B cell (primary cell): Measurements from ENCODE around the gene GFI1B. TPM values are rescaled to one million over a fixed set of nuclear protein-coding genes. Genes with fewer than 3 reads are reported as not detected.

Experiments used
- ATAC-seq: fragments of 200-7000 bp; cut with Tn5 transposase; one replicate; pipeline ENCODE4 v1.10.0; 2021; ENCODE audit warnings: low read depth, mild to moderate bottlenecking, moderate number of reproducible peaks, moderate library complexity
- CTCF ChIA-PET: fragments of 350-600 bp; sonication (Branson Sonifier 250); formaldehyde crosslinking; loops from one replicate; lab custom pipeline; 2021; ENCODE audit warnings: antibody characterized with exemption, inconsistent platforms; lab: Charles Lee
- POLR2A ChIA-PET: fragments of 350-600 bp; sonication (Branson Sonifier 250); formaldehyde crosslinking; loops from one replicate; lab custom pipeline; 2021; ENCODE audit warnings: antibody characterized with exemption; lab: Charles Lee
- DNase-seq: peaks from one replicate; pipeline ENCODE4 v3.0.0; 2013
- H2AFZ ChIP-seq: 2 replicates; pipeline ENCODE4 v1.6.1; 2012; ENCODE audit warnings: mild to moderate bottlenecking, low read depth, low read length; ENCODE audit not compliant: insufficient read depth, poor library complexity, severe bottlenecking
- H3K27ac ChIP-seq, 2 donors: 1 replicate in 1 of 2; 2 replicates in 1 of 2; pipeline ENCODE4 v1.5.1; 2012 to 2013; ENCODE audit warnings: low read length in 2 of 2, mild to moderate bottlenecking in 2 of 2, moderate library complexity in 1 of 2
- H3K27me3 ChIP-seq, 4 experiments: fragments of 200-600 bp in 1 of 4; sonication (generic) in 1 of 4; replicated peaks in 1 of 4; 1 replicate in 2 of 4; 2 replicates in 2 of 4; pipeline versions ENCODE4 v1.6.1 to v1.7.0; 2013 to 2016; ENCODE audit warnings: low read length in 3 of 4, mild to moderate bottlenecking in 2 of 4, mixed read lengths in 1 of 4, moderate library complexity in 1 of 4; ENCODE audit not compliant: insufficient read depth in 4 of 4, control insufficient read depth in 3 of 4; ENCODE audit errors: control extremely low read depth in 1 of 4
- H3K36me3 ChIP-seq, 2 experiments: replicated peaks in 1 of 2; 1 replicate in 1 of 2; 2 replicates in 1 of 2; pipeline versions ENCODE4 v1.6.1 to v1.7.1; 2013; ENCODE audit warnings: low read length in 1 of 2; ENCODE audit not compliant: insufficient read depth in 2 of 2, control insufficient read depth in 1 of 2; ENCODE audit errors: control extremely low read depth in 1 of 2, extremely low read depth in 1 of 2
- H3K4me1 ChIP-seq, 2 donors: fragments of 200-600 bp in 1 of 2; sonication (generic) in 1 of 2; 1 replicate in 1 of 2; 2 replicates in 1 of 2; pipeline versions ENCODE4 v1.5.1 to v1.6.1; 2013 to 2017; ENCODE audit warnings: low read length in 2 of 2; ENCODE audit not compliant: control insufficient read depth in 2 of 2, insufficient read depth in 2 of 2
- H3K4me2 ChIP-seq: replicated peaks from 2 replicates; pipeline ENCODE3; 2012; ENCODE audit warnings: mild to moderate bottlenecking, low read depth, low read length; ENCODE audit not compliant: poor library complexity, severe bottlenecking
- H3K4me3 ChIP-seq, 5 experiments: fragments of 200-600 bp in 1 of 5; sonication (generic) in 1 of 5; 1 replicate in 3 of 5; 2 replicates in 2 of 5; pipeline versions ENCODE4 v1.5.1 to v1.7.0; 2011 to 2016; ENCODE audit warnings: low read length in 4 of 5, mild to moderate bottlenecking in 4 of 5, low read depth in 2 of 5, control low read depth in 1 of 5, moderate library complexity in 1 of 5; ENCODE audit not compliant: insufficient read depth in 1 of 5; ENCODE audit errors: control extremely low read depth in 1 of 5, extremely low read depth in 1 of 5
- H3K79me2 ChIP-seq: fragments of 200-600 bp; sonication (generic); one replicate; pipeline ENCODE4 v1.6.0; 2016; ENCODE audit warnings: low read length; ENCODE audit not compliant: control insufficient read depth, insufficient read depth
- H3K9ac ChIP-seq: fragments of 200-600 bp; sonication (generic); 2 replicates; pipeline ENCODE4 v1.6.1; 2017; ENCODE audit warnings: mild to moderate bottlenecking, low read length, moderate library complexity
- H3K9me3 ChIP-seq, 3 donors: one replicate each; pipeline versions ENCODE4 v1.6.1 to v1.7.1; 2013; ENCODE audit warnings: low read length in 2 of 3; ENCODE audit not compliant: control insufficient read depth in 2 of 3, insufficient read depth in 1 of 3; ENCODE audit errors: control extremely low read depth in 1 of 3
- H4K20me1 ChIP-seq: 2 replicates; pipeline ENCODE4 v1.6.0; 2012; ENCODE audit warnings: mild to moderate bottlenecking, low read length; ENCODE audit not compliant: insufficient read depth, control insufficient read depth, poor library complexity, severe bottlenecking
- H3K27ac Mint-ChIP-seq: one replicate; pipeline ENCODE4 v1.8.0; 2021; ENCODE audit warnings: mixed read lengths
- H3K27me3 Mint-ChIP-seq: one replicate; pipeline ENCODE4 v1.8.0; 2021; ENCODE audit warnings: mixed read lengths
- H3K4me1 Mint-ChIP-seq: one replicate; pipeline ENCODE4 v1.8.0; 2021; ENCODE audit warnings: mixed read lengths
- H3K4me3 Mint-ChIP-seq: one replicate; pipeline ENCODE4 v1.8.0; 2021; ENCODE audit warnings: mixed read lengths
- H3K9me3 Mint-ChIP-seq: one replicate; pipeline ENCODE4 v1.8.0; 2022; ENCODE audit warnings: mixed read lengths; ENCODE audit not compliant: insufficient read depth
- EZH2 ChIP-seq: IDR thresholded peaks from 2 replicates; pipeline ENCODE4 v1.6.1; 2012; ENCODE audit warnings: borderline replicate concordance, low read depth, mild to moderate bottlenecking, moderate library complexity, low read length; ENCODE audit not compliant: insufficient read depth, poor library complexity, severe bottlenecking
- WGBS: methylation state at CpG from one replicate; pipeline ENCODE4 v1.1.5; 2013; ENCODE audit warnings: missing lambda C conversion rate; ENCODE audit not compliant: insufficient coverage; 5-methylcytosine and 5-hydroxymethylcytosine counted together
- intact Hi-C: fragments of 100-400 bp; cut with micrococcal nuclease; formaldehyde crosslinking; loops from one replicate; pipeline ENCODE4 v1.10.0; 2022
- polyA plus RNA-seq: library from polyadenylated mRNA; depleted of rRNA; stranded (reverse); fragments of >200 nt; gene quantifications from 2 replicates; pipeline ENCODE4 v1.2.3, GENCODE V29; 2012
- total RNA-seq, 2 donors: library from RNA; stranded (reverse); fragments of 120-200 nt in 1 of 2; gene quantifications; 1 replicate in 1 of 2; 2 replicates in 1 of 2; pipeline versions ENCODE4 v1.2.3 to v1.2.4, GENCODE V29; 2013 to 2022
- TF ChIP-seq, protein P1 (sequence below): fragments of 200-600 bp; IDR thresholded peaks from one replicate; pipeline ENCODE4 v1.8.0; 2022; ENCODE audit warnings: antibody characterized with exemption, mild to moderate bottlenecking

Gene GFI1B
- total and polyA plus RNA-seq, 2 donors (not counting 1 experiment from before 2014, with no cell fraction given): 0.09 TPM; not detected in 1

DNA sequence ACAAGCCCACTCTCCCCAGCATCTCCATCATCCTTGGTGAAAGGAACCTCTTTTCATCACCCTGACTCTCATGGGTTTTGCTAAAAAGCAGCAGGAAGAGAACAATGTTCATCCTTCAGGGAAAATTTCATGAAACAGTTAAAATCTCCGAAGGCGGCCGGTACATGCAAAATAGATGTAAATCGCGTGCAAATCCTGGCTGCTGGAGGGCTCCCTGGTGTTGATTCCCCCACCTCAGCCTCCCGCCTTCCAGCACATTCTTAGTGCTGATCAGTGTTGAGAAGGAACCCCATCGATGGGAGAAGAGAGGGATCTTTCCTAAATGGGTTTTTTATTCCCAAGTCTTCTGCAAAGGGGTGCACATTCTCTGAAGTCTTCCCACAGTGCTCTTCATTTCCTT is 8.7 kb upstream of the GFI1B start:
- ChIA-PET CTCF (no interaction called here), POLR2A (no interaction called here)
- peaks cover 0 to 13% (median 2%) of the 10 kb centered on the region in 4 experiments for H3K27me3 ChIP-seq
- TF ChIP-seq EZH2: no peak
- TF ChIP-seq, protein P1, sequence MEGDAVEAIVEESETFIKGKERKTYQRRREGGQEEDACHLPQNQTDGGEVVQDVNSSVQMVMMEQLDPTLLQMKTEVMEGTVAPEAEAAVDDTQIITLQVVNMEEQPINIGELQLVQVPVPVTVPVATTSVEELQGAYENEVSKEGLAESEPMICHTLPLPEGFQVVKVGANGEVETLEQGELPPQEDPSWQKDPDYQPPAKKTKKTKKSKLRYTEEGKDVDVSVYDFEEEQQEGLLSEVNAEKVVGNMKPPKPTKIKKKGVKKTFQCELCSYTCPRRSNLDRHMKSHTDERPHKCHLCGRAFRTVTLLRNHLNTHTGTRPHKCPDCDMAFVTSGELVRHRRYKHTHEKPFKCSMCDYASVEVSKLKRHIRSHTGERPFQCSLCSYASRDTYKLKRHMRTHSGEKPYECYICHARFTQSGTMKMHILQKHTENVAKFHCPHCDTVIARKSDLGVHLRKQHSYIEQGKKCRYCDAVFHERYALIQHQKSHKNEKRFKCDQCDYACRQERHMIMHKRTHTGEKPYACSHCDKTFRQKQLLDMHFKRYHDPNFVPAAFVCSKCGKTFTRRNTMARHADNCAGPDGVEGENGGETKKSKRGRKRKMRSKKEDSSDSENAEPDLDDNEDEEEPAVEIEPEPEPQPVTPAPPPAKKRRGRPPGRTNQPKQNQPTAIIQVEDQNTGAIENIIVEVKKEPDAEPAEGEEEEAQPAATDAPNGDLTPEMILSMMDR: no peak
- no peaks in the 10 kb centered on the region for H3K79me2 ChIP-seq
- H3K9ac ChIP-seq: no peak overlapping the region
- WGBS: 90% methylated on average over 6 of the region's 7 CpGs
- H4K20me1 ChIP-seq: no peaks in the 10 kb centered on the region
- Mint-ChIP-seq H3K9me3 (no peaks in the 10 kb centered on the region), H3K27me3 (peaks cover 14% of the 10 kb centered on the region), H3K4me3 (no peak overlapping the region), H3K4me1 (peaks cover 8% of the 10 kb centered on the region), H3K27ac (no peak overlapping the region)
- H3K4me2 ChIP-seq: no peak overlapping the region
- H2AFZ ChIP-seq: no peak overlapping the region
- intact Hi-C loops: loop anchor here (5.0 kb wide), 1 partner anchor 167 kb away; no protein-coding TSS in a partner anchor
- H3K9me3 ChIP-seq: peaks cover 0 to 6% (median 0%) of the 10 kb centered on the region in 3 donors
- ATAC-seq: no peak
- H3K36me3 ChIP-seq: no peaks in the 10 kb centered on the region
- no peak for DNase-seq
- no peak overlapping the region for H3K27ac ChIP-seq
- peaks cover 0 to 8% of the 10 kb centered on the region in 2 donors for H3K4me1 ChIP-seq
- H3K4me3 ChIP-seq: no peak overlapping the region

DNA sequence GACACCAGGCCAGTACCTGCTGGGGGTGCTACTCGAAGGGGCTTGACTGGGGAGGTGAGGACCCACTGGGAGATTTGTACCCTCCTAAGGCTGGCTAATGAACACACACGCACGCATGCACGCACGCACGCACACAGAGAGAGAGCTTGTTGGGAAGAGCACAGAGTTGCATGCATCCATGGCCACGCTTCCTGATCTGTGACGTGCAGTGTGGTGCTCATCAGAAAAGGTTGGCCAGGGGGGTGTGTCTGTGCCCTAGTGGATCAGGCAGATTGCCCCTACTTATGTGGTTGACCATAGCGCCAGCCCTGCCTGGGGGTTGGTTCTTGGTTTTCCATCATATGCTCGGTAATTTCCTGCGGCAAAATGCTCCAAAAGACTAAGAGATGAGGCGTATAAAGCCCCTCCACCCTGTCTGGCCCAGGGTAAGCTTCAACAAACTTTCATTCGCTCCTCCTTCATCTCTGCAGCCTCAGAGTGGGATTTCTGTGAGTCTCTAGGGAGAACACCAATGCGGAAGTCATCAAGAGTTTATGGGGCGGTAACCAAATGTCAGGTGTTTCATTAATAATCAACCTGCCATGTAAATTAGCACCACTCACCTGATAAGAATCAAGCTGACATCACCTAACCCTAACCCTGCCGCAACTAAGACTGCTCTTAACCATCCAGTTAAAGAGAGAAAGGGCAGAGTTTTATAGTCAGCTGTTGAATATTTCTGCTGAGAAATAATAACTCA is 8.0 kb upstream of the GFI1B start:
- Histone ChIP-seq H3K4me1 (peaks cover 0 to 8% of the 10 kb centered on the region in 2 donors), H2AFZ (no peak overlapping the region), H4K20me1 (no peaks in the 10 kb centered on the region), H3K9me3 (peaks cover 0 to 6% (median 0%) of the 10 kb centered on the region in 3 donors), H3K4me2 (no peak overlapping the region), H3K27ac (no peak overlapping the region), H3K79me2 (no peaks in the 10 kb centered on the region), H3K27me3 (peaks cover 0 to 15% (median 1%) of the 10 kb centered on the region in 4 experiments), H3K36me3 (no peaks in the 10 kb centered on the region), H3K9ac (no peak overlapping the region), H3K4me3 (no peak overlapping the region)
- Mint-ChIP-seq H3K4me1 (peaks cover 8% of the 10 kb centered on the region), H3K9me3 (no peaks in the 10 kb centered on the region), H3K4me3 (no peak overlapping the region), H3K27me3 (peaks cover 15% of the 10 kb centered on the region), H3K27ac (no peak overlapping the region)
- WGBS: 86% methylated on average over 11 of the region's 16 CpGs
- CTCF ChIA-PET: interaction anchor here (0.6 to 2.1 kb wide), 2 partner anchors 26 to 551 kb away, joined by 3 to 6 read pairs; partner anchors contain the start of gene TSC1
- POLR2A ChIA-PET: no interaction called here
- peak; percentile 5 for DNase-seq
- no peak for ATAC-seq
- intact Hi-C loops: loop anchor here (5.0 kb wide), 1 partner anchor 168 kb away; no protein-coding TSS in a partner anchor
- TF ChIP-seq, protein P1: no peak
- no peak for TF ChIP-seq EZH2
